Neuronal stem cell (in vitro differentiated cells): ENCODE measurements around the gene PLCD4.
A peak's percentile ranks its signal among the peaks of the same experiment; 100 is the strongest.

Experiments
- DNase-seq: peaks from one replicate; pipeline ENCODE4 v3.0.0-alpha.2; 2013; ENCODE audit warnings: low spot score
- H2AFZ ChIP-seq: one replicate; pipeline ENCODE4 v1.6.1; 2013; ENCODE audit warnings: mild to moderate bottlenecking, low read length, inconsistent platforms
- H2AK5ac ChIP-seq: 2 replicates; pipeline ENCODE4 v1.6.1; 2013; ENCODE audit warnings: low read depth, mild to moderate bottlenecking, inconsistent platforms, low read length, moderate library complexity, mixed read lengths
- H2BK120ac ChIP-seq: 2 replicates; pipeline ENCODE4 v1.6.1; 2013; ENCODE audit warnings: low read depth, mild to moderate bottlenecking, inconsistent platforms, low read length, moderate library complexity, mixed read lengths
- H2BK12ac ChIP-seq: one replicate; pipeline ENCODE4 v1.6.1; 2013; ENCODE audit warnings: low read length, inconsistent platforms
- H2BK15ac ChIP-seq: 2 replicates; pipeline ENCODE4 v1.6.1; 2013; ENCODE audit warnings: mild to moderate bottlenecking, low read length, inconsistent platforms, mixed read lengths
- H2BK5ac ChIP-seq: one replicate; pipeline ENCODE4 v1.6.1; 2013; ENCODE audit warnings: inconsistent platforms, mild to moderate bottlenecking, low read length, moderate library complexity
- H3K14ac ChIP-seq: one replicate; pipeline ENCODE4 v1.6.1; 2013; ENCODE audit warnings: low read length, inconsistent platforms
- H3K18ac ChIP-seq: 2 replicates; pipeline ENCODE4 v1.6.1; 2013; ENCODE audit warnings: low read length, inconsistent platforms
- H3K23ac ChIP-seq: 2 replicates; pipeline ENCODE4 v1.6.1; 2013; ENCODE audit warnings: low read depth, mild to moderate bottlenecking, mixed read lengths, low read length, inconsistent platforms; ENCODE audit not compliant: poor library complexity
- H3K27ac ChIP-seq: replicated peaks from 3 replicates; pipeline ENCODE4 v1.5.1; 2013; ENCODE audit warnings: low read length, inconsistent platforms
- H3K27me3 ChIP-seq, 3 experiments: 2 replicates each; pipeline ENCODE4 v1.6.1; 2013; ENCODE audit warnings: low read length in 3 of 3, mild to moderate bottlenecking in 2 of 3, inconsistent platforms in 1 of 3, low read depth in 1 of 3, mixed read lengths in 1 of 3, moderate library complexity in 1 of 3; ENCODE audit not compliant: control insufficient read depth in 3 of 3, insufficient read depth in 3 of 3
- H3K36me3 ChIP-seq, 2 donors: replicated peaks in 1 of 2; 2 replicates each; pipeline ENCODE4 v1.6.1; 2013; ENCODE audit warnings: low read length in 2 of 2; ENCODE audit not compliant: control insufficient read depth in 2 of 2, insufficient read depth in 2 of 2
- H3K4ac ChIP-seq: 2 replicates; pipeline ENCODE4 v1.6.1; 2013; ENCODE audit warnings: inconsistent platforms, mild to moderate bottlenecking, low read length, moderate library complexity
- H3K4me1 ChIP-seq, 2 donors: 1 replicate in 1 of 2; 2 replicates in 1 of 2; pipeline ENCODE4 v1.6.1; 2013; ENCODE audit warnings: low read length in 2 of 2, low read depth in 1 of 2; ENCODE audit not compliant: control insufficient read depth in 2 of 2, insufficient read depth in 1 of 2
- H3K4me2 ChIP-seq: one replicate; pipeline ENCODE4 v1.6.1; 2013; ENCODE audit warnings: mild to moderate bottlenecking, low read length, inconsistent platforms; ENCODE audit not compliant: insufficient read depth, poor library complexity, severe bottlenecking
- H3K4me3 ChIP-seq, 2 donors: 2 replicates each; pipeline ENCODE4 v1.5.1; 2013; ENCODE audit warnings: low read length in 2 of 2, mild to moderate bottlenecking in 2 of 2, inconsistent platforms in 1 of 2, moderate library complexity in 1 of 2
- H3K79me1 ChIP-seq: one replicate; pipeline ENCODE4 v1.6.1; 2013; ENCODE audit warnings: low read depth, mild to moderate bottlenecking, inconsistent platforms, low read length, moderate library complexity
- H3K9ac ChIP-seq: one replicate; pipeline ENCODE4 v1.6.1; 2013; ENCODE audit warnings: mild to moderate bottlenecking, low read depth, low read length, inconsistent platforms; ENCODE audit not compliant: poor library complexity
- H3K9me3 ChIP-seq, 2 donors: replicated peaks in 1 of 2; 2 replicates each; pipeline versions ENCODE3 to v1.6.1; 2013; ENCODE audit warnings: low read length in 2 of 2, mild to moderate bottlenecking in 2 of 2, inconsistent platforms in 1 of 2, low read depth in 1 of 2, mixed read lengths in 1 of 2, moderate library complexity in 1 of 2; ENCODE audit not compliant: control insufficient read depth in 2 of 2, insufficient read depth in 1 of 2
- H4K8ac ChIP-seq: one replicate; pipeline ENCODE4 v1.6.1; 2013; ENCODE audit warnings: low read depth, mild to moderate bottlenecking, inconsistent platforms, low read length, moderate library complexity
- H4K91ac ChIP-seq: one replicate; pipeline ENCODE4 v1.6.1; 2013; ENCODE audit warnings: low read length, low read depth, mild to moderate bottlenecking, inconsistent platforms; ENCODE audit not compliant: poor library complexity
- WGBS, 2 donors: extraction: QIAGEN DNeasy Blood & Tissue Kit; methylation state at CpG; one replicate each; pipeline ENCODE4 v1.1.7; 2013; ENCODE audit warnings: missing lambda C conversion rate in 2 of 2, mixed read lengths in 1 of 2; ENCODE audit not compliant: insufficient read length in 2 of 2, insufficient replicate concordance in 1 of 2; ENCODE audit errors: extremely low coverage in 2 of 2; 5-methylcytosine and 5-hydroxymethylcytosine counted together

Gene PLCD4

DNA sequence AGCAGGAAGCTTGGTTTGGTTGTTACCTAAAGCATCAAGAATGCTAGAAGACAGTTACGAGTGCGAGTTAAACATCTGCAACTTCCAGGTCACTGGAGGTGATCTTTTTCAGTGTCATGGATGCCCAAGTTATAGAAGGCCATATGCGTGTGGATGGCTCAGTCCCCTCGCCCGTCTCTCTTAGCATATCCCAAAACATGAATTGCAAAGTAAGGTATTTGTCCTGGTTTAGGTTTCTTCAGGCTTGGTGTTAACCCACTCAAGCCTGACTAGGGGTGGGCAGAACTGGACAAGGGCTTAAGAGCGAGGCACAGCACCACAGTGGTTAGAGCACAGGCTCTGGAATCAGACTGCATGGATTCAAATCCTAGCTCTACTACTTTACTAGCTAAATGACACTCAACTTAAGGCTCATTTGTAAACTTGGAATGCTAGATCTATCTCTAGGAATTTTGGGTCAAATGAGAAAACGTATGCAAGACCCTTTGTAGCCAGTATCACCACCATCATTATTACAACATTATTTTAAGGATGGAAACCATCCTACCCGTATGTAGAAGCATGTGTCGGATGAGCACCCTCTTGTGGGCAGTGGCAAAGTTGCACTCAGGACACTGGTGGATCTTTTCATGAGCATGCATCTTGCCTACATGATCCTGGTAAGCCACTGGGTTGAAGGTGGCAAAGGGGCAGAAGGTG is 40.5 kb downstream of the PLCD4 start:
- Histone ChIP-seq H3K36me3 (peaks cover 58 to 97% of the 10 kb centered on the region in 2 donors), H3K18ac (no peak overlapping the region), H2BK15ac (no peak overlapping the region), H3K14ac (no peak overlapping the region), H4K91ac (no peak overlapping the region), H3K79me1 (peaks cover 3% of the 10 kb centered on the region), H3K4me2 (no peak overlapping the region), H3K27me3 (no peaks in the 10 kb centered on the region), H3K9me3 (no peaks in the 10 kb centered on the region), H2AFZ (no peak overlapping the region), H3K4me3 (no peak overlapping the region), H2BK5ac (no peak overlapping the region), H2BK120ac (no peak overlapping the region), H4K8ac (no peak overlapping the region), H3K9ac (no peak overlapping the region), H2AK5ac (no peak overlapping the region), H3K23ac (no peak overlapping the region), H3K4ac (no peak overlapping the region), H2BK12ac (no peak overlapping the region), H3K27ac (no peak overlapping the region), H3K4me1 (no peaks in the 10 kb centered on the region)
- WGBS, 2 donors: no CpG with 5 or more reads among the region's 9 CpGs
- peak; percentile 35 for DNase-seq

DNA sequence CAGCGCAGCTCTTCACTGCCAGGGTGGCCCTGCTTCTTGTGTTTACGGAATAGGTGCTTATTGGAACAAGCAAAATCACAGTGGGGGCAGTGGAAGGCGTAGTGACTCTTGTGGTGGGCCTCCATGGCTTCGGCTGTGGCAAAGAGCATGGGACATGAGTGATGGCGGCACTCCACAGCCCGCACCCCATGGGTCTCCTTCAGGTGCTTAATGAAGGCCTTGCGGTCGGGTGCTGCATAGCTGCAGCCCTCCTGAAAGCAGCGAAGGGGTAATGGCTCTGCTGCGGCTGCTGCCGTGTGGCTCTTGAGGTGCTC is 41.0 kb downstream of the PLCD4 start:
- peaks cover 55 to 97% of the 10 kb centered on the region in 2 donors for H3K36me3 ChIP-seq
- H2AK5ac ChIP-seq: no peak overlapping the region
- H3K4ac ChIP-seq: no peak overlapping the region
- H3K4me1 ChIP-seq: no peaks in the 10 kb centered on the region
- no peak for DNase-seq
- H3K4me2 ChIP-seq: no peak overlapping the region
- no peak overlapping the region for H4K91ac ChIP-seq
- no peak overlapping the region for H2BK120ac ChIP-seq
- no peak overlapping the region for H3K18ac ChIP-seq
- WGBS, 2 donors: no CpG with 5 or more reads among the region's 11 CpGs
- H3K9me3 ChIP-seq: no peaks in the 10 kb centered on the region
- no peak overlapping the region for H2AFZ ChIP-seq
- H3K23ac ChIP-seq: no peak overlapping the region
- H2BK5ac ChIP-seq: no peak overlapping the region
- no peak overlapping the region for H2BK15ac ChIP-seq
- H3K9ac ChIP-seq: no peak overlapping the region
- H3K79me1 ChIP-seq: peaks cover 3% of the 10 kb centered on the region
- no peak overlapping the region for H2BK12ac ChIP-seq
- H3K27ac ChIP-seq: no peak overlapping the region
- H4K8ac ChIP-seq: no peak overlapping the region
- no peaks in the 10 kb centered on the region for H3K27me3 ChIP-seq
- H3K4me3 ChIP-seq: no peak overlapping the region
- H3K14ac ChIP-seq: no peak overlapping the region

DNA sequence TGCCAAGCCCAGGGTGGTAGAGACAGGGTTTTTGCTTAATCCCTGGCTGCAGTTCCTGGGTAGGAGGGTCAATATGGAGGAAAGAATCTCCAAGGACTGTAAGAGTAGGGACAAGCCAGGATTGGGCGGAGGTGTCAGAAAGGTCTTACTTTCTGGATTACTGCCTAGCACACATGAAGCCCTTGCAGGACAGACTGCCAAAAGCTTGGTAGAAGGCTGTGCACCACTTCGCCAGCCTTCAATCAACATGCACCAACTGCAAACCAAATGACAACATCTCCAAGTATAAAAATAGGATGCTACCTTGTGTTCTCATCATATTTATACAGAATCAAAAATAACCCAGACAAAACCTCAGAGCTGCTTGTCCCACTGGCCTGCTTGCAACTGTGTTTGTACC is 48.1 kb downstream of the PLCD4 start:
- WGBS, 2 donors: no CpG with 5 or more reads among the region's 2 CpGs
- peaks cover 31 to 76% of the 10 kb centered on the region in 2 donors for H3K36me3 ChIP-seq
- H3K27me3 ChIP-seq: no peaks in the 10 kb centered on the region
- no peak overlapping the region for H2AFZ ChIP-seq
- no peak overlapping the region for H4K91ac ChIP-seq
- H3K18ac ChIP-seq: no peak overlapping the region
- no peak overlapping the region for H3K23ac ChIP-seq
- H2BK5ac ChIP-seq: no peak overlapping the region
- peaks cover 3 to 4% of the 10 kb centered on the region in 2 donors for H3K4me1 ChIP-seq
- H2BK12ac ChIP-seq: no peak overlapping the region
- no peak overlapping the region for H2BK15ac ChIP-seq
- H3K9me3 ChIP-seq: no peaks in the 10 kb centered on the region
- no peak overlapping the region for H2AK5ac ChIP-seq
- no peak overlapping the region for H2BK120ac ChIP-seq
- H3K4me3 ChIP-seq: no peak overlapping the region
- H3K79me1 ChIP-seq: peaks cover 4% of the 10 kb centered on the region
- no peak overlapping the region for H3K27ac ChIP-seq
- H3K4ac ChIP-seq: no peak overlapping the region
- H4K8ac ChIP-seq: no peak overlapping the region
- no peak overlapping the region for H3K14ac ChIP-seq
- H3K9ac ChIP-seq: no peak overlapping the region
- H3K4me2 ChIP-seq: no peak overlapping the region
- no peak for DNase-seq

DNA sequence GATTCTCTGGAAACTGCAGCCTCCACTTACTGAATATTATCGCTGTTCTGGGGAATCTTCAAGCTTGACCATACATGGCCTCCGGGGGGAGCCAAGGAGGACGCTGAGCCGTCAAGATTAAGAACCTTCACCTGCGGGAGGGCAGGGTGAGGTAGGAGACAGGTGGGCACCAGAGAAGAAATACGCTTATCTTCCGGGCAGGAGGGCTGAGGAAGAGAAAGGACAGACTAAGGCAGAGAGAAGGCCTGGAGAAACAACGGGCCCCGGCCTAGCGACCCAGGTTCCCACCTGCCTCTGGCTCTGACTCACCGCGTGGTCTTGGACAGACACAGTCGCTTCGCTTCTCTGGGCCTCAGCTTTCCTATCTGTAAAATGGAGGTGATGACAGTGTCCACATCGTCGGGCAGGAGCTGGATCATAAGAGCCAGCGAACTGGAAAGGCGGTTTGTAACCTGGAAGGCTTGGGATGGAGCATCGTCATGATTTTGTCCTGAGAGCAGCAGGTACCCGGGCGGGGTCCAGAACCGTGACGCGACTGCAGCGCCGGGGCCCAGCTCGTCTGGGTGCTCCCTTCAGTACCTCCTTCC is 51.1 kb downstream of the PLCD4 start:
- H3K18ac ChIP-seq: peak overlapping the region; percentile 76
- H3K9me3 ChIP-seq: no peaks in the 10 kb centered on the region
- no CpG with 5 or more reads among the region's 27 CpGs for WGBS, 2 donors
- H3K4me3 ChIP-seq: peak overlapping the region; percentile 86 to 92
- peak overlapping the region; percentile 69 for H3K27ac ChIP-seq
- H3K4ac ChIP-seq: no peak overlapping the region
- H4K91ac ChIP-seq: no peak overlapping the region
- peak; percentile 31 for DNase-seq
- peak overlapping the region; percentile 93 for H3K4me2 ChIP-seq
- H2BK120ac ChIP-seq: no peak overlapping the region
- peaks cover 40 to 77% of the 10 kb centered on the region in 2 donors for H3K36me3 ChIP-seq
- no peak overlapping the region for H4K8ac ChIP-seq
- H3K23ac ChIP-seq: peak overlapping the region; percentile 17
- H2AFZ ChIP-seq: peak overlapping the region; percentile 98
- no peak overlapping the region for H3K14ac ChIP-seq
- H2BK5ac ChIP-seq: no peak overlapping the region
- peaks cover 3 to 4% of the 10 kb centered on the region in 2 donors for H3K4me1 ChIP-seq
- no peaks in the 10 kb centered on the region for H3K27me3 ChIP-seq
- H3K79me1 ChIP-seq: peaks cover 4% of the 10 kb centered on the region
- no peak overlapping the region for H2AK5ac ChIP-seq
- H2BK12ac ChIP-seq: no peak overlapping the region
- H3K9ac ChIP-seq: peak overlapping the region; percentile 79
- H2BK15ac ChIP-seq: no peak overlapping the region
